Left cardiac atrium (tissue), 2 donors: ENCODE measurements around the gene IKZF2. TPM values are rescaled to one million over a fixed set of nuclear protein-coding genes. Genes with fewer than 3 reads are reported as not detected.

Experiments used
- total RNA-seq, 2 donors: library from RNA; stranded (reverse); fragmentation: NEBNext Ultra II Directional; extraction: Animal tissue kit (Norgen Biotek cat#: 25700); gene quantifications; one replicate each; pipeline ENCODE4 v1.2.1, GENCODE V29; 2021
- donor health status: DM: no; HTN: yes; CAD: no; lungs with severe emphysema.
- donor health status: DM: yes; HTN: yes; CAD: no.

IKZF2 gene
- total RNA-seq, 2 donors from 2014 or later, result 3.8 to 6.3 TPM

Other genes starting within 250 kb of the IKZF2 start
- gene SPAG16, start 132.9 kb upstream of the IKZF2 start, total RNA-seq, result 10 to 100 TPM; 16.8 to 18.6 TPM